HG02798 (cell line): ENCODE data around the gene CA12.
"Not testable (repeated sequence)": the region's sequence is repeated elsewhere in the genome, so short reads cannot be mapped to it uniquely, and the experiment has no call there.

Experiments used
- ATAC-seq: cut with Tn5 transposase; IDR thresholded peaks from one replicate; pipeline ENCODE4 v1.9.1; 2021; ENCODE audit warnings: mild to moderate bottlenecking; ENCODE audit not compliant: unreplicated experiment, poor library complexity

The CA12 gene

GRCh38 chr15:63381301-63382204 is at the start of gene CA12:
TSS of gene CA12 (minus strand) at chr15:63381846. CDS start at chr15:63381720, 126 bp downstream.
- ATAC-seq, result no peak

DNA sequence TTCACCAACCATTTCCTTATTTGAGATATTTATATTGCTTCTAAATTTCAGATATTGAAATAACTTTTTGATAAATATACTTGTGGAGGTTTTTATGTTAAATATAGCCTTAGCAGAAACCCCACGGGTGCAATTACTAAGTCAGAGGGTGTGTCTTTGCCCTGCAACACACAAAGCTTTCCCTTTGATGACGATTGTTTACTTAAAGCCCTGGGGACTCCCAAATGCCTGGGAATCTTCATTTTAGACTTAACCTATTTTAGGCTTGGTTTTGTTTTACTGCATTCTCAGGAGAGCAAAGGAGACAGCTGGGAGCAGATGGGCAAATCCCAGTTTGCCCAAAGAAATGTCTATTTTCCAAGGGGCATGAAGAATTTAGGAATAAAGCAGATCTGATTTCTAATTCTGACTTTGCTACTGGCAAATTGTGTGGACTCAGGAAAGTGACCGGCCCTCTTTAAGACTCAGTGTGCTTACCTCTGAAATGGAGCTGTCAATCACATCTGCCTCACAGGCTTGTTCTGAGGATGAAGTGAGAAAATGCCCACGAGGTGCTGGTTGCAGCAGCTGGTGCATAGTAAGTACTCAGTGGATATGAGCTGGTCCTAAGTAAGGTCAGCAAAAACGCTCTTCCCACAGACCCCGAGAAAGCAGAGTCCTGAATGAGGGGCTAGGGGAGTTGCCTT is 49.3 kb upstream of the CA12 start:
- ATAC-seq, result no peak

- no peak for ATAC-seq
Observed at GRCh38 chr15:63426552-63426951, 44.9 kb upstream of the CA12 start.

DNA sequence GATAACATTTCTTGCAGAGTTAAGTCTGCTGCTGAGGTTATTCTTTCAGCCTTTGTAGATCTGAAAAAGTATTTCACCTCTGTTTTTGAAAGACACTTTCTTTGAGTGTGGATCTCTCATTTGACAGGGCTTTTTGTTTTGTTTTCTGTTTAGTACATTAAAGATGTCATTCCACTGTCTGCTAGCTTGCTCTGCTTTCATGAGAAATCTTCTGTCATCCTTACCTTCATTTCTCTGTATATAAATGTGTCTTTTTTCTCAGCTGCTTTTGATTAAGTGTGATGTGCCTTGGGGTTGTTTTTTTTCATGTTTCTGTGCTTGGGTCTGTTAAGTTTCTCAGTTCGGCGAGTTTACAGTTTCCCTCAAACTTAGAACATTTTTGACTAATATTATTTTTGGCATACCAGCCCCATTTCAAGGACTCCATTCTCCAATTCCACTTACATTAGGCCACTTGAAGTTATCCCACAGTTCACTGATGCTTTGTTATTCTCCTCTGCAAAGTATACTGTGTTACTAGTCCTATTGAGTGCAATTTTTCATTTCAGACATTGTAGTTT is 43.9 kb upstream of the CA12 start:
- no peak for ATAC-seq

GRCh38 chr15:63422891-63423590 is 41.4 kb upstream of the CA12 start:
- no peak for ATAC-seq

DNA sequence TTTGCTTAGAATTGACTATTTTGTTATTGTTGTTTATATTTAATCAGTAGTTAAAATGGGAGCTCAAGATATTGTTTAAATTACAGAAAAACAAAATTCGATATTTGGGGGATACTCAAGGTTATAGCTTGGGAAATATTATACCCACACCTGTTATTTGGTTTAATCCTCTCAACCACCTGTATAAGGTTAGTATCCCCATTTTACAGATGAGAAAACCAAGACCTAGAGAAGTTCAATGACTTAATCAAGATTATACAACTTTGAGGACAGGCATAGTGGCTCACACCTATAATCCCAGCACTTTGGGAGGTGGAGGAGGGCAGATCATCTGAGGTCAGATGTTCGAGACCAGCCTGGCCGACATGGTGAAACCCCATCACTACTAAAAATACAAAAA is 39.8 kb upstream of the CA12 start:
- ATAC-seq, result no peak

DNA sequence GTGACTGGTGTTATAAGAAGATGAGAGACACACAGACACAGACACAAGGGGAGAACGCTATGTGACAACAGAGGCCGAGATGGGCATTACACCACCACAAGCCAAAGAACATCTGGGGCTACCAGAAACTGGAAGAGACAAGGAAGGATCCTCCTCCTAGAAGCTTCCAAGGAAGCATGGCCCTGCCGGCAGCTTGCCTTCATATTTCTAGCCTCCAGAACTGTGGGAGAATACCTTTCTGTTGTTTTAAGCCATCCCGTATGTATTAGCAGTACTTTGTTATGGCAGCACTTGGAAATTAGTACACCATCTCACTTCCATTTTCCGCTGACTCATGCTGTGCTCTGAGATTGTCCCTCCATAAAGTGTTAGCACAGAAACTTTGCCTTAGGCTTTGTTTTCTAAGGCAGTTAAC is 38.7 kb upstream of the CA12 start:
- ATAC-seq, result no peak

- no peak for ATAC-seq
Observed at GRCh38 chr15:63418811-63419210, 37.2 kb upstream of the CA12 start.

- no peak for ATAC-seq
Observed at GRCh38 chr15:63417721-63418120, 36.1 kb upstream of the CA12 start.

DNA sequence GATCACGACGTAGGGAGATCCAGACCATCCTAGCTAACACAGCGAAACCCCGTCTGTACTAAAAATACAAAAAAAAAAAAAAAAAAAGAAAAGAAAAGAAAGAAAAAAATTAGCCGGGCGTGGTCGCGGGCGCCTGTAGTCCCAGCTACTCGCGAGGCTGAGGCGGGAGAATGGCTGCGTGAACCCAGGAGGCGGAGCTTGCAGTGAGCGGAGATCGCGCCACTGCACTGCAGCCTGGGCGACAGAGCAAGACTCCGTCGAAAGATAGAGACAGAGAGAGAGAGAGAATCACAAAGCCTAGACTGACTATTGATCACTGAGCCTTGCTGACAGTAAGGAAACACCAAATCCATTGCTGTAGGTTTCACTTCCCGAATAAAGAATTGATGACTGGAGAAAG is 35.6 kb upstream of the CA12 start:
- not testable (repeated sequence) for ATAC-seq

DNA sequence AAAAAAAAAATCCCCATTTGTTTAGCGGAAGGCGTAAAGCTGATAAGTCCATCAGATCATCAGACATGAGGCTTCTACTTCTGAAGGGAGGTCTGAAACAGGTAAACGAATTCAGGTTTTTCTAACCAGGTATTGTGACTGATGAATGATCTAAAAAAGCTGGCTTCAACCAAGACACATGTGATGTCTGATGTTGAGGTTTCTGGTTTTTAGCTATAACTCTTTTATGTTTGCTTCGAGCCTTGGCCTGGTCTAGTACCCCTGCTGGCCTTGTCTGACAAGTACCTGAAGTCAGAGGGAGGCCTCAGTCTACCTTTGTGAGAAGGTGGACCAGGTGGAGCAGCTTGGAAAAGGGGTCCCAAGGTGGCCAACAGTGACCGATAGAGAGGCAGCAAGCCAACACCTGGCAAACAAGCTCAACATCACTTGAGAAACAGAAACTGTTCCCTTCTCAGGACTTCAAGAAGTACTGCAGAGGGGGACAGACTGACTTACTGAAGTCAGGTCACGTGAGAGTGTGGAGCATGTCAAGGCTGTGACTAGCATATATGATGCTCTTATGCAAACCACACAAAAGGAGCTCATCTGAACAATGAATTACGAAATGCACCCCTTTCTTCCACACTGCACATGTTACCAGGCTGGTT is 33.0 kb upstream of the CA12 start:
- no peak for ATAC-seq

- no peak for ATAC-seq
Observed at GRCh38 chr15:63412551-63412950, 30.9 kb upstream of the CA12 start.

DNA sequence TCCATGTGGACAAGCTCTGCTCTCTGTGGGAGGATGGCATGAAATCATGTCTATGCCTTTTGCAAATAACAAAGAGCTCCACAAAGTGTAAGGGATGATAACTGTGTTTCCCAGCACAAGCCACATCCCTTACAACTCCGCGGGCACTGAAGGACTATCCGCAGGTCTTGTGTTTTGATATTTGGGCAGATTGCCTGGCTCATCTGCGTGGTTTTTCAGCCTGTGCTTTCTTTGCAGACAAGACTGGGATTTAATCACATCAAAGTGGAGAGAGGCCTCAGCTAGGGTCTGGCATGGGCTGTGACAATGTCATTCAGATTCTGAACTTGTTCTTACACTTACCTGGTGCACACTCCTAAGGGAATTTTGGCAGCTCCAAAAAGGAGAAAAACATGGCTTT is 30.2 kb upstream of the CA12 start:
- ATAC-seq, result no peak

DNA sequence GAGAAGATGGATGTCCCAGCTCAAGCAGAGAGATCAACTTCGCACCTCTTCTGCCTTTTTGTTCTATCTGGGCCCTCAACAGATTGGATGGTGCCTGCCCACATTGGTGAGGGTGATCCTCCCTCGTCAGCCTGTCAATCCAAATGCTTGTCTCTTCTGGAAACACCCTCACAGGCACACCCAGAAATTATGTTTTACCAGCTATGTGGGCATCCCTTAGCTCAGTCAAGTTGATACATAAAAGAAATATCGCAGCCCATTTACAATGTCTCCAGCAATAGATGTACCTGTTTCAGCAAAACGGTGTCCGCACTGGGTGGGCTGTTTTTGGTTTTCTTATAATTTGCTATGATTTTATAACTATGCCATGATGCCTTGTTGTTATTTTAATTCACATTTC is 27.5 kb upstream of the CA12 start:
- ATAC-seq, result no peak

DNA sequence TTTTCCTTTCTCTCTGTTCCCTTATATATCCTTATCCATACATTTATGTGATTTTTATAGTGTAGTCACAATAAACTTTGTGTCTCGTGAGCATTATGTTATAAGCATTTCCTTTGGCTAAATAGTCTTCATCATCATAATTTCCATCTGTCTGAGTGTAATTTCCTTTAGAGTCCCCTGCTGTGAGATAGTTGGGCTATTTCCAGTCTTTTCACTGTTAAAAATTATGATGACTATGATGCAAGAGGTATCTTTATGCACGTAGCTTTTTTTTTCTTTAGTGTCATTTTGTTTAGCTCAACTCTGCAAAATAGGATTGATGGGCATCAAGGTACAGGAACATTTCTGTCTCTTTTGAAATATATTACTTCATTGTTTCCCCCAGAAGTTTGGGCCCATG is 26.9 kb upstream of the CA12 start:
- ATAC-seq, result no peak

DNA sequence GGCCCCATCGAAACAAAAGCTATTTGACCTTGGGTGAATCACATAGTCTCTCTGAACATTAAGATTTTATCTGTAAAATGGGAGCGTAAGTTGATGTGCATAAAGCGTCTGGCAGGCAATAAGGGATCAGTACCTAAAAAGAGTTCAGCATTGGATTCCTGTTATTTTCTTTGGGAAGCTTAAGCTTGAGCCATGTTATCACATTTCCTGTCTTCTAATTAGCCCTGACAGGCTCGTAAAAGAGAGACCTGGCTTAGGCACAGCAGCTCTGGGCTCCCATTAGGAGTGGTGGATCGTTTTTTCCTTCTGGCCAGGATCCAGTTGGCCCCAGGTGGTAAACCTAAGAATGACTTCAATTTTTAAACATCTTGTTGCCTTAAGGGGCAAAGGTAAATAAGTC is 26.0 kb upstream of the CA12 start:
- ATAC-seq, result no peak

- ATAC-seq, result no peak
Observed at GRCh38 chr15:63405683-63406390, 24.2 kb upstream of the CA12 start.

DNA sequence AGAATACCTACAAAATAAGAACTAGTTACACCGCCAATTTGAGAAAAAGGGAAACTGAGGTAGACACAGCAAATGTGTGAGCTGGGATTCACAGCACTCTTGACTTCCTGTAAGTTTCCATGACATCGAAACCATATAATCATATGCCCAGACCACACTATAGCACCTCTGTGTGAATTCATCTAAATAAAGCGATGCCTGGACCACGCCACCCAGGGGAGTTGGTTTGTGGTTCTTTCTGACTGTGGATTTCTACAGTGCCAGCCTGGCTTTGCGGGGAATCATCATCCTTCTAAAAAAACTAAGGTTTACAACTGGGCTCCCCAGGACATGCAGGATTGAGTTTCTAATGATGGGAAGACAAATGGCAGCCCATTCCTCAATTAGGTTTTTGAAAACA is 23.5 kb upstream of the CA12 start:
- ATAC-seq, result no peak

DNA sequence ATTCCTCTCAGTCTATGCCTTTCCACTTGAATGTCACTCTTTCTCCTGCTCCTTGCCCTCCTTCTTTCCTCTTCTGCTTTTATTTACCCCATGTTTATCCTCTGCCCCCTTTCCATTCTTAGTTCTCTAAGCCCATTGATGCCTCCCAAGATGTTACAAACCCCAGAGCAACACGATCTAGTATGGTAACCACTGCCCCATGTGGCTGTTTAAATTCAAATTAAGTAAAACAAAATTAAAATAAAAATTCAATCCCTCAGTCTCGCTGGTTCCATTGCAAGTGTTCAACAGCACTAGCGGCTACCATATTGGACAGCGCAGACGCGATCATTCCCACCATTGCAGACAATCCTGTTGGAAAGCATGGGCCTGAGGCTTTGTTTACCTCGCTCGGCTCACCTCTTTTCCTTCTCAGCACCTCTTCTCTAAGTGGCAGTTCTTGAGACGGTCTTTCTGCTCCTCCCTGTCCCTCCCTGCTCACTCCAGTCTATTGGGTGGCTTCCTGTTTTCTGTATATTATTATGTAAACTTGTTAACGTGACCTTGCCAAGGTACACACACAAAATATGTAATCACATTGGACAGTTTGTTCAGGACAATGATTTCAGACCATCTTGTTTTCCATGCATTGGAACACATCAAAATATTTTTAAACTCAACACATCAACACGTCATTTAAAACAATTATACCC is 21.8 kb upstream of the CA12 start:
- no peak for ATAC-seq
